Eye (tissue), 1 donor: Measurements from ENCODE around the gene GPRC5B.
A peak's percentile ranks its signal among the peaks of the same experiment; 100 is the strongest.

ENCODE experiments used
- DNase-seq: peaks from one replicate; pipeline ENCODE4 v3.0.0-alpha.2; 2015

Gene GPRC5B, protein sequence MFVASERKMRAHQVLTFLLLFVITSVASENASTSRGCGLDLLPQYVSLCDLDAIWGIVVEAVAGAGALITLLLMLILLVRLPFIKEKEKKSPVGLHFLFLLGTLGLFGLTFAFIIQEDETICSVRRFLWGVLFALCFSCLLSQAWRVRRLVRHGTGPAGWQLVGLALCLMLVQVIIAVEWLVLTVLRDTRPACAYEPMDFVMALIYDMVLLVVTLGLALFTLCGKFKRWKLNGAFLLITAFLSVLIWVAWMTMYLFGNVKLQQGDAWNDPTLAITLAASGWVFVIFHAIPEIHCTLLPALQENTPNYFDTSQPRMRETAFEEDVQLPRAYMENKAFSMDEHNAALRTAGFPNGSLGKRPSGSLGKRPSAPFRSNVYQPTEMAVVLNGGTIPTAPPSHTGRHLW

DNA sequence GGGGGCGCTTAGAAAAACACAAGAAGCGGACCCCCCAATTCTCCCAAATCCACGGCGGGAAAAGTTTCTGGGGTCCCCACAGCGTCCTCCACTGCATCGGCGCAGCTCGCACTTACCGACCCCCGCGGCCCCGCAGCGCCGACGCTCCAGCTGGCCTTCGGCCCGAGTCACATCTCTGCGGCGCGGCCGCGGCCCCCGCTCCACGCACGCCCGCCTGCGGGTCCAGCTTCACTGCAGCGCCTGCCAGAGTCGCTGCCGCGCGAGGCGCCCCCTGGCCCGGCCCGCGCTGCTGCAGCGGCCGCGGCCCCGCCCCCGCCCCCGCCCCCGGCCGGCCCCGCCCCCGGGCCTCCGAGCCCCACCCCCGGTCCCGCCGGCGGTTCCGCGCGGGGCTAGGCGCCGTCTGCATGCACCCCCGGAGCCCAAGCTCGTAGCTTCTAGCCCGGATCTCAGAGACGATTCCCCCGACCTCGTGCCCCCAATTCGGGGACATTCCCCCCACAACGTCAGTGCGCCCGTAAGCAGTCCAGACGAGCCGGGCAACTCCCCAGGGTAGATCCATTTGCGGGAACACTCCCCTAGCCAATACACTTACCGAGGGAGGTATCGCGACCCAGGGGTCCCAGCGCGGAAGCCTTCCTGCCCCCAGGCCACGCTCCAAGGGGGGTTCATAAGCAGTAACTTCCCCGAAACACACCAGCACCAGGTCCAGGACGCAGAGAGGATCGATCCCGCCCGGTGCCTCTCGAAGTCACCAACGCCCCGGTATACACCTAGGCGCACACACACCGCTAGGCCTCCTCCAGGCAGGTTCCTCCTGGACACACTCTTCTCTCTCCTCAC lies at the start of gene GPRC5B:
Gene GPRC5B, minus strand, starts transcription at position 238 of the 840 bp plus-strand sequence. CDS start 12,003 bp downstream, outside the sequence.
- peak; percentile 76 for DNase-seq

DNA sequence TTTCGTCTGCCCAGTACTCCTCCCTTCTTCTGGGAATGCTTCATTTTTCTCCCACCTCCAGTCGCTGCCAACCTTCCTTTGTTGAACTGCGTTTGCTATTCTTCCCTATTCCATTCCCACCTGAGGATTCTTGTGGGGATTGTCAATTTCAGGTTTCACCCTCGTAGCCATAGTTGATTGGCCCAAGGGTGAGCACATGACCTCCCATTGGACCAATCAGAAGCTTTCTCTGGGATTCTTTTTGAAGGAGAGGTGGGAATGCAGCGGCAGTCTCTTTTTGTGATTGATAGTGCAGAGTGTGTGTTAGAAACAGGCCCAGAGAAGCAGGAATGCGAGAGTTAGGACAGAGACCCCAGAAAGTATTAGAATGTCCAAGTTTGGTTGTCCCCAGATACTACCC lies 49.1 kb upstream of the GPRC5B start:
- no peak for DNase-seq

DNA sequence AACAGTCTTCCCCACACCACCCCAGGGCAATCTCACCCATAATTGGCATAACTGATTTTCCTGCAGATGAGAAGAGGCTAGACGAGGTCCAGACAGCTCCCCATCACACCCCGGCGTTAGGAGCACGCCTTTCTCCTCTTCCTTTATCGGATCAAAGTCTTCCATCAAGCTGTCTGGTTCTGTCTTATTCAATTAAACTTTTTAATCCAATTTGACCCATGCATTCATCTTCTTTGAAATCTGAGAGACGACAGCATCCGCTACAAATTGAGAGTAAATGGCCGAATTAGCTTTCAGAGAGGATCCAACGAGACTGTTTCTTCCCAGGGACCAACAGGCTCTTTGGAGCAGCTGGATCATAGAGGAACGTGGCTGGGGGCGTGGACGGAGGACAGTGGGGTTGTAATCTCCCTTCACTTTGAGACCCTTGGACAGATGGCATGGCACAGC lies 44.4 kb upstream of the GPRC5B start:
- DNase-seq = peak; percentile 29

DNA sequence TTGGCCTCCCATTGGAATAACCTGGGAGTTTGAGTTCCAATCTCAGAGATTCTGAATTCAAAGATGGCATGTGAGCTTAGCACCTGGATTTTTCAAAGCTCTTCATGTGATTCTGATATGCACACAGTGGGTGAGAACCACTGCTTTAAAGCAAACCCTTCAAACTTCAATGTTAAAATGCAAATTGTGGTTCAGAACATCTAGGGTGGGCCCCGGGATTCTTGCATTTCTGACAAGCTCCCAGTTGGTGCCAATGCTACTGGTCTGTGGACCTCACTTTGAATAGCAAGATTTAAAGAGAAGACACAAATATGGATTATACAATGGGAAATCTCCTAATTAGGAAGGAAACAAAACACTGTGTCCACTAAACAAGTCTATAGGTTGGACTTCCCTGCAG lies 43.8 kb upstream of the GPRC5B start:
- DNase-seq = no peak

DNA sequence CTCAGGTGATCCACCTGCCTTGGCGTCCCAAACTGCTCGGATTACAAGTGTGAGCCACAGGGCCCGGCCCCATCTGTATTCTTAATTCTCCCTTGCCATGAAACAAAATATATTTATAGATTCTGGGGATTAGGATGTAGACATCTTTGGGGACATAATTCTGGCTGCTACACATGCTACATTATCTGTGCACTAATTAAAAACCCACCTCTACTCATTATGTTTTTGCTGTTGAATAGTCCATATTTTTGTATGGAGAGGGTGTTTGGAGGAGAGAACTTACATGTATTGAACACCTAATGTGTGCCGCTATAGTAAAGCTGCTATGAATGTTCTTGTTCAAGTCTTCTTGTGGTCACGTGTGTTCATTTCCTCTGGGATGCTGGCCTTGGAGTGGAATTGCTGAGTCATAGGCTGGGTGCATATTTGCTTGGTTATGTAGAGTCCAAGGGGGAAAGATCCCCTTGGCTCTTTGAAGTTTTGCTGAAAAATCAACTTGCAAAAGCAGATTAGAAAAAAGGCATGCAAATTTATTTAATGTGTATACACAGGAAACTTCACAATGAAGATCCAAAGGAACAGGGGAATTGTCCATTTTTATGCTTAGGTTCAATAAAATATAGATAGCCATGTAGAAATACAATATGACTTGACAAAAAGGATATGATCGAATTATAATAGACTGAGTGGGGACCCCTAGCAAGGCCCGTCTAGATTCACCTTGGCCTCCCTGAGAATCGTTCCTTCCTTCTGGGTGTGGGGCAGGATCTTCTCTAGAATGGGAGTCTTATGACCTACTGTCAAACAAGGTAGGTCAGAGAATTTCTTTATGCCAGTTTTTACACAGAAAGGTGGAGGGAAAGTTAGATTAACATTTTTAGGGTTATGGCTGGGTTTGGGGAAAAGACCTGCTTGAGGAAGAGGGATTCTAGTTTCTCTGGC lies 42.1 kb upstream of the GPRC5B start:
- DNase-seq = no peak

DNA sequence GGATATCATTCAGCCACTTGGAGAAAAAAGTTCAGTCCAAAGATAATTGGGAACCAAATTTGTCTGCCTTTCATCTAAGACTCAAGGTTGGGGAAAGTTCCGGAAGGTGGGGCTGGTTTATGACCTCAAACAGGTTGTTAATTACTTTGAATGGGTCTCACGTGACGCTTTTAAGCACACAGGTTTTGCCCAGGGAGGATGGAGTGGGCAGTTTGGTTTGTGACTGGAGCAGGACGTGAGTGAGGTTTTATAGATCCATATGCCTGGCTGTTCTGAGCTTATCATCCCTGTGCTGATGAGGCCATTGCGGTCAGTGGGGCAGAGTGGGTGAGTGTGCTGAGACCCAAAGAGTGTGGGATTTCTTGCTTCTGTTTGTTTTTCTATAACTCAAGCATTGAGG lies 38.7 kb upstream of the GPRC5B start:
- no peak for DNase-seq

DNA sequence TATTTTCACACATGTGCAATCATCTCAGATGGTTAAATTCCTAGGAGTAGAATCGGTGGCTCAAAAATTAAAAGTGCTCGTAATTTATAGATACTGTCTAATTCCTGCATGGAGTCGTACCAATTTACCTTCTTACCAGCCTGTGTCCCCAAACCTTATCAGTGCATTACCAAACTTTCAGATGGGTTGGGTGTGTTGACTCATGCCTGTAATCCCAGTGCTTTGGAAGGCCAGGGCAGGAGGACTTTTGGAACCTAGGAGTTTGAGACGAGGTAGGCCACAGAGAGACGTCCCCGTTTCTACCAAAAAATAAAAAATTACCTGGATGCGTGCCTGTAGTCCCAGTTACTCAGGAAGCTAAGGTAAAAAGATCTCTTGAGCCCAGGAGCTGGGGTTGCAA lies 34.5 kb upstream of the GPRC5B start:
- no peak for DNase-seq

DNA sequence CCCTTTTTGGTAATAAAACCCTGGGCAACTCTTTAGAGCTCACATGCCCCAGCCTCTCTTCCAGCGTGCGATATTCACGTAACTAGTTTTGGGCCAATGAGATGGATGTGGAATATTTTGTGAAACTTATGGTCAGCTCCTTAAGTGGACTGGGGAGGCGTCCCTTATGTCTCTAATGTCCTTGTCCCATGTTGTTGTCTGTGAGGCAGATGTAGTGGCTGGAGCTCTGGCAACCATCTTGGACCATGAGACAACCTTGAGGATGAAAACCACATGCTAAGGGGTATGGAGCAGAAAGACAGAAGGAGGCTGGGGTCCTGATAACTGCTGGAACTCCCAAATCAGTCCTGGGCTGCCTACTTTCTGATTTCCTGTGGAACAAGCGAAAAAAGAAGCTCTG lies 31.4 kb upstream of the GPRC5B start:
- DNase-seq = no peak

DNA sequence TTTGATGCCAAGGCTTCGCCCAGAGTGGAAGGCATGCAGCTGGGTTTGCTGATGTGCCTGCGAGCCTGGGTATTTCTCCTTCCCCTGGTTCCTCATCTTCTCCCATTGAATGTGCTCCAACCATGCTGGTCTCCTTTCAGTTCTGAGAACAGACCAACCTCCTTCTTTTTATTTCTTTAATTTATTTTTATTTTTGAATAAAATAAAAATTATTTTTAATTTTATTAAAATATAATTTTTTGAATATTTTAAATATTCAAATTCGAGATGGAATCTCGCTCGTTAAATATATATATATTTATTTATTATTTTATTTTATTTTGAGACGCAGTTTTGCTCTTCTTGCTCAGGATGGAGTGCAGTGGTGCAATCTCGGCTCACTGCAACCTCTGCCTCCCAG lies 30.2 kb upstream of the GPRC5B start:
- no peak for DNase-seq

DNA sequence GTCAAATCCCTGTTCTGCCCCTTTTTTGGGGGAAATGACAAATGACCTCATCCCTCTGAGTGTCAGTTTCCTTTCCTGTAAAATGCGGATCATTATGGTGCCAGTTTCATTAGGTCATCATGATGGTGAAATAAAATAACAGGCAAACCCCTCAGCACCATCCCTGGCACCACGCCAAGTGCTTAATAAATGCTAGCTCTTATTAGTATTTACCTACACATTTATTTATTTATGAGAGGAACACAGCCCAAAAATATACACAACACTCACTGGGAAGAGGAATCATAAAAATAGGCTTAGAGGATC lies 28.6 kb upstream of the GPRC5B start:
- DNase-seq = no peak

DNA sequence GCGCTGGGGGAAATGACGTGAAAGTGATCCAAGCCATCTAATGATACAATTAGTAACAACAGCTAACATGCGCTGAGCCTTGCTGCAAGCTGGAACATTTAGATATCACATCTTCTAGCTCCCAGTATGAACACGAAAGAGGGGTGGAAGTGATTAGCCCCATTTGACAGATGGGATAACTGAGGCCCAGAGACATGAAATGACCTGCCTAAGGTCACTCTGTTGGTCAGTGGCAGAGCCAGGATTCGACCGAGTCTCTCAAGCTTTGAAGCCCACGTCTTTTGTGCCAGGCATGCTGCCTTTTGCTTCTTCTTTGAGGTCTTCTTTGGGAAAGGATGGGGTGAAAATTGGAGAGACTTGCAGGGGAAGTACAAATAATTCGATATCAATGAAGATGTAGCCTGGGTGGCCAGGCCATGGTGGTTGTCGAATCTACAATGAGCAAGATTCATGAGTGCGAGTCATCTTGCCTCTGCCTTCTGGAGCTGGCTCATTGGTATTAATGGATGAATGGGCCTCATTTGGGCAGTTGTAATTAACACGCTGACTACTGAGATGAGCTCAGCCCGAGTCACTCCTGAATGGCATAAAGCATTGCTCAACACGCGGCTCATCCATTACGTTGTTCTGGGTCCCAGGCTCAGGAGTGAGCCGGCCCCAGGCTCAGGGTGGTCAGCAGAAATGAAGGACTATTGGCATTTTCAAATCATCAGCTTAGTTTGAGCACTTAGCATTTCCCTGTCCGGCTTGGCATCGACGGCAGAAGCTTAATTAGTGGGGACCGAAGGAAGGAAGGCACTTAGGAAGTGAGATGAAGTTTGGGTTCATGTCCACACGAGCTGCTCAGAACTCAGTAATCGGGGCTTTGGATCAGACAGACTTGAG lies 28.0 kb upstream of the GPRC5B start:
- no peak for DNase-seq

DNA sequence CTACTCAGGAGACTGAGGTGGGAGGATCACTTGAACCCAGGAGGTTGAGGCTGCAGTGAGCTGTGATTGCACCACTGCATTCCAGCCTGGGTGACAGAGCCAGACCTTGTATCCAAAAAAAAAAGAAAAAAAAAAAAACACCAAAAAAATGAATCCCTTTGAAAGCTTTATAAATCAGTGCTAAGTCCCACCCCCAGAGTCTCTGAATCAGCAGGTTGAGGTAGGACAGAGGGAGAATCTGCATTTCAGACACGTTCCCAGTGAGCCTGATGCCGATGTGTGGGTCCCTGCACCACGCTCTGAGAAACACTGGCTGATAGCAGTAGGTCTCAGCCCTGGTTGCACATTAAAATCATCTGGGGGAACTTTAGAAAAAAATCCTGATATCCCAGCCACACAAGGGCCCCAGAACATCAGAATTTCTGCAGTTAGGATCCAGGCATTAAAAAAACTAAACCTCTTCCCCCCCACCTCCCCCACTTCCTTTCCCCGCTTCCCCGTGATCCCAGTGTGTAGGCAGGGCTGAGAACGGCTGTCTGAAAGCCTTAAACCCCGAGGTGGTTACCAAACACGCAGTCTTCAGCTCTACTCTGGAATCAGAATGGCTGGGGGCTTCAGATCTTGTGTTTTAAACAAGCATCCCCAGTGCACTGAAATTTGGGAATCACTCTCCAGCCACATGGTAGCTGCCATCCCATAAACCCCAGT lies 27.3 kb upstream of the GPRC5B start:
- DNase-seq = no peak

DNA sequence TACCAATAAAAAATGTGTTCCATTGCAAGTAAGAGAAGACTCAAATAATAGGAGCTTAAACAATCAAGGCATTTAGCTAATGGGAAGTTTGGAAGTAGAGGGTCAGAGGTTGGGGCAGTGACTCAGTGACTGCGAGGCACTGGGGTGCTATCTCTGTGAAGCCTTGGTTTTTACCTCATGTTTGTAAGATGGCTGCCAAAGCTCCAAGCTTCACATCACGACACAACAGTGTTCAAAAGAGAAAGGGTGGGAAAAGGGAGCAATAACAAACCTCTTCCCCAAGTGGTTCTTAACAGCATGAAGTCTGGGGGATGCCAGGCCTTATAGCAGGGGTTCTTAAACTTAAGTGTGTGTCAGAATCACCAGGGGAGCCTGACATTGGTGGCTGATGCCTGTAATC lies 26.6 kb upstream of the GPRC5B start:
- no peak for DNase-seq

DNA sequence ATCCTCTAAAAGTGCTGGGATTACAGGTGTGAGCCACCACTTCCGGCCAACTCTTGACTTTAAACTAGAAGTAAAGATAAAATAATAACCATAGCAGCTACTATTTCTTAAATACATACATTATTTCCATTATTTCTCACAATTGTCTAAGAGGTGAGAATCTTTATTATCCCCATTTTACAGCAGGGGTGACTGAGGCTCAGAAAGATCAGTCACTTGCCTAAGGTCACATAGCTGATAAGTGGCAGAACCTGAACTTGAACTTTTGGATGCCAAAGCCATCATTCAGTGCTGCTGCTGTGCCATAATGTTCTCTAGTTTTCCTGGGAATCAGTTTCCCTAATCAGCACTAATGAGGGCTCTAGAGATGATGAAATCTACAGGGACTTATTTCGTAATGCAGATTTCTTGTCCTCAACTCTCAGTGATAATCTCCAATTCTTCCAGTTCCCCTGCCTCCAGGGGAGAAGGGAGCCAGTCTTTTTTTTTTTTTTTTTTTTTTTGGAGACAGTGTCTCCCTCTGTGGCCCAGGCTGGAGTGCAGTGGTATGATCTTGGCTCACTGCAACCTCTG lies 25.2 kb upstream of the GPRC5B start:
- no peak for DNase-seq

DNA sequence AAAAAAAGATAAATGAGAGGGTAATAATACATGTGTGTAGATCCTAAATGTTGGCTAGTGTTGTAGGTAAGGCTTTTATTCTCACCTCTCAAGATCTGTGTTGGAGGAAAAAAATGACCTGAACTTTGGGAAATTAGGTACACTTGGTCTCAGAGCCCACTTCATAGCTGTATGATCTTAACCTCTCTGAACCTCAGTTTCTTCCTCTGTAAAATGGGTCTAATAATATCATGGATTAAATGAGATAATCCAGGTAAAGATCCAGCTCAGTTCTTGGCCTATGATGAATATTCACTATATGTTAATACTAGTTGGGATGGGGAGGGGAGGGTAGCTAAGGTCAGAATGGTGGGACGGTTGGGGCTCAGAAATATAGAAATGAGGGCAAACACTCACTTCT lies 24.3 kb upstream of the GPRC5B start:
- no peak for DNase-seq

DNA sequence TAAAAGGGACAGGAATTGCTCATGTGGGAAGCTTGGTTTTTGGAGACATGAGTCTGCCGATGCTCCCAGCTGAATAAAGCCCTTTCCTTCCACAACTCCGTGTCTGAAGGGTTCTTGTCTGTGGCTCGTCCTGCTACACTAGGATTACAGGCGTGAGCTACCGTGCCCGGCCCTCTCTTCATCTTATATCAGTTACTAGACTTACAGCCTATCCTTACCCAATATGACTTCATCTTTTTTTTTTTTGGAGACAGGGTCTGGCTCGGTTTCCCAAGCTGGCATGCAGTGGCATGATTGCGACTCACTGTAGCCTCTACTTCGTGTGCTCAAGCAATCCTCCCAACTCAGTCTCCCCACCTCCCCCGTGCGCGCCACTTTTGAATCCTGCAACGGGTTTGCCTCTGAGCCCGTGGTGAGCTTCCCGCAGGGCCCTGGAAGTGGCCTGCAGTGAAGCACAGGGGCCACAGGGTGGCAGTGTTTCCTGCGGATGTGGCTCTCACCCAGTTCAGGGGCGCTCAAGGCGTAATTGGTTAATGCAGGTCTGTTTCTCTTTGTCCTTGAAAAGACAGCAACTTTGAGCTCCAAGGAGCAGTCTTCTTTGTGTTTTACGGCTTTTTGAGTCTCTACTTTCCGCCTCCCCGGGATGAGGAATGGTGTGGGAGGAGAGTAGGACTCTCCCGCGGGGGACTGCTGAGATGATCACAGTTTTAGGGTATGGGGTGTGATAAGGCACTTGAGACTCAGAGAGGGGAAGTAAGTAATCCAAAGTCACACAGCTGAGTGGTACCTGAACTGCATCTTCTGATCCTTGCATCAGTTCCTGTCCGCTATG lies 22.7 kb upstream of the GPRC5B start:
- peak; percentile 90 for DNase-seq

DNA sequence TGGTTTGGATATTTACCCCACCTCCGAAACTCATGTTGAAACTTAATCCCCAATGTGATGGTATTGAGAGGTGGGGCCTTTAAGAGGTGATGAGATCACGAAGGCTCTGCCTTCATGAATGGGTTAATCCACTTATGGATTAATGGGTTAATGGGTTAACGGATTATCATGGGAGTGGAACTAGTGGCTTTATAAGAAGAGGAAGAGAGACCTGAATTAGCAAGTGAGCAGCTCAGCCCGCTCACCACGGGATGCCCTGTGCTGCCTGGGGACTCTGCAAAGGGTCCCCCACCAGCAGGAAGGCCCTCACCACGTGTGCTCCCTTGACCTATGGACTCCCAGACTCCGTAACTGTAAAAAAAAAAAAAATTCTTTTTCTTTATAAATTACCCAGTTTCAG lies 16.5 kb upstream of the GPRC5B start:
- no peak for DNase-seq

DNA sequence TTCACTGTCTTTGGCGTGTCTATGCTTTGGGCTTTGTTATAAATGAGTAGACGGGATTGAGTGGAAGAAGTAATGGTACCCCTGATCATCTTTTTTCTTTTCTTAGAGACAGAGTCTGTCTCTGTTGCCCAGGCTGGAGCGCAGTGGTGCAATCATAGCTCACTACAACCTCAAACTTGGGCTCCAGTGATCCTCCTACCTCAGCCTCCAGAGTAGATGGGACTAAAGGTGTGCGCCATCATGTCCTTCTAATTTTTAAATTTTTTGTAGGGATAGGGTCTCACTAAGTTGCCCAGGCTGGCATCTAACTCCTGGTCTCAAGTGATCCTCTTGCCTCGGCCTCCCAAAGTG lies 14.9 kb upstream of the GPRC5B start:
- DNase-seq = no peak

DNA sequence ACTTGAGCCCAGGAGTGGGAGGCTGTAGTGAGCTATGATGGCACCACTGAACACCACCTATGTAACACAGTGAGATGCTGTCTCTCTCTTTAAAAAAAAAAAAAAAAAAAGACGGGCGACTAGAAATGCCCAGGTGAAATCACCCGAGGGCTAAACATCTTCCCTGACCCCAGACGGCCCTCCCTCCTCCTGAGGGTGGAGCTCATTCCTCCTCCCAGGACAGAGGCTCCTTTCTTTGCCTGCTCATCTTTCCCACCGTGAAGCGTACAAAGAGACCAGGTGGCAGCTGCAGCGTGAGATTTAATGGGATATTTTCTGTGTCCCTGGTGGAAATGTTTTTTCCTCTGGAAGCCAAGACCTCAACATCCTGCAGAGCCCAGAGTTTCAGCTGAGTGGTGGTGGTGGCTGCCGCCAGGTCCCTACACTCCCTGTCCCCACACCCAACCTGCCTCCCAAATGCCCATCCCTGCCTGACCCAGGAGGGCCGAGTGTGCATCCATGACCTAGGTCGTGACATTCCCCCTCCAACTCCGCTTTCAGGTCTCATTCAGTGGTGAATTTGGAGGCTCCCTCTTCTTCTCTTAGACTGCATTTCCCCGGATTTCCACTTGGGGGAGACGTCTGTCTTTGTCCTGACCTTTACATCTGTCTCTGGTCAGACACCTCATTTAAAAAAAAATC lies 14.4 kb upstream of the GPRC5B start:
- DNase-seq = peak; percentile 91

DNA sequence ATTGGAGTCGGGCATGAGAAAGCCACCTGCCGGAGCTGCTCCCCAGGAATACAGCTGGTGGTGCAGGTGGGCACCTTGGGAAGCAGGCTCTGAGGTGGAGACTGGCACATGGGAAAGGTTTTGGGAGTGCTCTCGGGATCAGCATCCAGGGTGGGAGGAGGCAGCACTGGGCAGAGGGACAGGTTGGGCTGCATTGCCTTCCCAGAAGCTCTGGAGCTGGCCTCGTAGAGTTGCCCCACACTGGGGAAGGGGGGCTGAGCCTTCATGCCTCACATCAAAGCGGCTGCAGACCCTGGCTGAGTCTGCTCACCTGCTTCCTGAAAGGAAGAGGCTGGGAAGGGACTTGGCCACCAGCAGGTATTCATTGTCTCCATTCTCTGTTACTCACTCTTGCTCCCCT lies 13.5 kb upstream of the GPRC5B start:
- DNase-seq = no peak
